ENCODE results near the gene EIF2B2. TPM values are rescaled to one million over a fixed set of nuclear protein-coding genes. Genes with fewer than 3 reads are reported as not detected.

Gene EIF2B2
- total and polyA plus RNA-seq, 9 of the 15 experiments (the other 6 are each of a cell fraction or from before 2014, with no cell fraction given): 10.6 to 94.1 (median 38.9) TPM

- Histone ChIP-seq H3K4me1 (replicated peaks in 1 of 2; ENCODE audit: control insufficient read depth in 2 of 2, insufficient read depth in 2 of 2, low read length in 2 of 2) (peaks cover 5 to 8% of the 10 kb centered on the region in 2 experiments; a peak in 2 of 5 replicates), H3K9me1 (ENCODE audit: control insufficient read depth, insufficient read depth, low read length) (no peaks in the 10 kb centered on the region), H3K9ac (ENCODE audit: insufficient read depth in 1 of 2, low read depth in 2 of 2, low read length in 2 of 2) (no peak overlapping the region), H4K20me1 (replicated peaks; ENCODE audit: control insufficient read depth, insufficient read depth, low read length) (no peaks in the 10 kb centered on the region), H3K27me3 (ENCODE audit: control insufficient read depth in 2 of 2, insufficient read depth in 2 of 2, low read length in 2 of 2) (no peaks in the 10 kb centered on the region), H3K27ac (ENCODE audit: extremely low read depth, low read depth, low read length) (no peak overlapping the region), H3K36me3 (ENCODE audit: control insufficient read depth, insufficient read depth, low read length) (peaks cover 60% of the 10 kb centered on the region), H3K79me2 (ENCODE audit: control insufficient read depth, insufficient read depth, low read length) (peaks cover 21% of the 10 kb centered on the region), H3K4me3 (no peak overlapping the region), H3K4me2 (ENCODE audit: insufficient read depth, low read length) (no peak overlapping the region), H2AFZ (ENCODE audit: low read depth, low read length) (no peak overlapping the region), H3K9me3 (replicated peaks; ENCODE audit: control insufficient read depth, insufficient read depth, low read depth, low read length) (no peaks in the 10 kb centered on the region; the same call in 1 of the 2 replicates)
- BruUV-seq (replicated peaks): no TSS peak
- FAIRE-seq (no peak), DNase-seq (ENCODE audit: extremely low read depth in 1 of 4, low spot score in 3 of 4) (no peak), ATAC-seq (no peak)
- WGBS (ENCODE audit: insufficient coverage, low coverage, missing lambda C conversion rate): 92% methylated on average over 2 of the region's 3 CpGs
- CTCF ChIA-PET (ENCODE audit: low intra/inter-chr PET ratio): no interaction called here
- intact Hi-C loops (cut with micrococcal nuclease) (no loop called here), in situ Hi-C loops (cut with MboI) (no loop called here)
- POLR2A ChIA-PET: interaction anchor here (0.9 to 1.2 kb wide), 3 partner anchors 19 to 93 kb away, joined by 3 read pairs; no protein-coding TSS in a partner anchor
- TF ChIP-seq HBP1 (CRISPR knock-in tag; IDR thresholded peaks at IDR 0.05) (no peak), MGA (IDR thresholded peaks at IDR 0.05) (no peak), GATA2 (CRISPR knock-in tag; IDR thresholded peaks at IDR 0.05) (no peak), POU5F1 (IDR thresholded peaks at IDR 0.05; ENCODE audit: borderline replicate concordance, low read depth, low read length, partially characterized antibody) (no peak), CEBPZ (IDR thresholded peaks at IDR 0.05; ENCODE audit: borderline replicate concordance, low read depth, low read length) (no peak)
Measured at GRCh38 chr14:75005357-75005756, 2.6 kb downstream of the EIF2B2 start.
